ENCODE results near the gene ACOX3.

- TF ChIP-seq, protein P1, sequence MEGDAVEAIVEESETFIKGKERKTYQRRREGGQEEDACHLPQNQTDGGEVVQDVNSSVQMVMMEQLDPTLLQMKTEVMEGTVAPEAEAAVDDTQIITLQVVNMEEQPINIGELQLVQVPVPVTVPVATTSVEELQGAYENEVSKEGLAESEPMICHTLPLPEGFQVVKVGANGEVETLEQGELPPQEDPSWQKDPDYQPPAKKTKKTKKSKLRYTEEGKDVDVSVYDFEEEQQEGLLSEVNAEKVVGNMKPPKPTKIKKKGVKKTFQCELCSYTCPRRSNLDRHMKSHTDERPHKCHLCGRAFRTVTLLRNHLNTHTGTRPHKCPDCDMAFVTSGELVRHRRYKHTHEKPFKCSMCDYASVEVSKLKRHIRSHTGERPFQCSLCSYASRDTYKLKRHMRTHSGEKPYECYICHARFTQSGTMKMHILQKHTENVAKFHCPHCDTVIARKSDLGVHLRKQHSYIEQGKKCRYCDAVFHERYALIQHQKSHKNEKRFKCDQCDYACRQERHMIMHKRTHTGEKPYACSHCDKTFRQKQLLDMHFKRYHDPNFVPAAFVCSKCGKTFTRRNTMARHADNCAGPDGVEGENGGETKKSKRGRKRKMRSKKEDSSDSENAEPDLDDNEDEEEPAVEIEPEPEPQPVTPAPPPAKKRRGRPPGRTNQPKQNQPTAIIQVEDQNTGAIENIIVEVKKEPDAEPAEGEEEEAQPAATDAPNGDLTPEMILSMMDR (conservative IDR thresholded peaks at IDR 0.05) = no peak
- no peak for TF ChIP-seq ZFX (IDR thresholded peaks at IDR 0.05)
Observed at GRCh38 chr4:8366601-8367000, 73.9 kb downstream of the ACOX3 start.
